Activated CD4-positive, alpha-beta T cell treated with anti-CD3 and anti-CD28 coated beads, Interleukin-2, amount 10 ng/mL, durations not matched to agents 24 days and 14 days (primary cell): ENCODE results near the gene PIP5K1B. TPM values are rescaled to one million over a fixed set of nuclear protein-coding genes. Genes with fewer than 3 reads are reported as not detected.

ENCODE experiments used
- DNase-seq: peaks from one replicate; pipeline ENCODE4 v3.0.0; 2022
- H3K27ac Mint-ChIP-seq: one replicate; pipeline ENCODE4 v1.8.0; 2022; ENCODE audit warnings: mild to moderate bottlenecking, mixed read lengths
- H3K27me3 Mint-ChIP-seq: one replicate; pipeline ENCODE4 v1.8.0; 2022; ENCODE audit warnings: mixed read lengths
- H3K36me3 Mint-ChIP-seq: one replicate; pipeline ENCODE4 v1.8.0; 2022; ENCODE audit warnings: low read depth, mild to moderate bottlenecking, mixed read lengths
- H3K4me1 Mint-ChIP-seq: one replicate; pipeline ENCODE4 v1.8.0; 2021; ENCODE audit warnings: mixed read lengths
- H3K4me3 Mint-ChIP-seq: one replicate; pipeline ENCODE4 v1.8.0; 2022; ENCODE audit warnings: mild to moderate bottlenecking, moderate library complexity, mixed read lengths
- H3K9me3 Mint-ChIP-seq: one replicate; pipeline ENCODE4 v1.8.0; 2021; ENCODE audit warnings: mixed read lengths
- intact Hi-C: fragments of 100-400 bp; cut with micrococcal nuclease; formaldehyde crosslinking; loops from one replicate; pipeline ENCODE4 v1.15.1; 2023
- total RNA-seq: library from RNA; stranded (reverse); gene quantifications from 2 replicates; pipeline ENCODE4 v1.2.3, GENCODE V29; 2022

Gene PIP5K1B, protein sequence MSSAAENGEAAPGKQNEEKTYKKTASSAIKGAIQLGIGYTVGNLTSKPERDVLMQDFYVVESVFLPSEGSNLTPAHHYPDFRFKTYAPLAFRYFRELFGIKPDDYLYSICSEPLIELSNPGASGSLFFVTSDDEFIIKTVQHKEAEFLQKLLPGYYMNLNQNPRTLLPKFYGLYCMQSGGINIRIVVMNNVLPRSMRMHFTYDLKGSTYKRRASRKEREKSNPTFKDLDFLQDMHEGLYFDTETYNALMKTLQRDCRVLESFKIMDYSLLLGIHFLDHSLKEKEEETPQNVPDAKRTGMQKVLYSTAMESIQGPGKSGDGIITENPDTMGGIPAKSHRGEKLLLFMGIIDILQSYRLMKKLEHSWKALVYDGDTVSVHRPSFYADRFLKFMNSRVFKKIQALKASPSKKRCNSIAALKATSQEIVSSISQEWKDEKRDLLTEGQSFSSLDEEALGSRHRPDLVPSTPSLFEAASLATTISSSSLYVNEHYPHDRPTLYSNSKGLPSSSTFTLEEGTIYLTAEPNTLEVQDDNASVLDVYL
- 56.6 and 58.8 TPM in 2 replicates for total RNA-seq

DNA sequence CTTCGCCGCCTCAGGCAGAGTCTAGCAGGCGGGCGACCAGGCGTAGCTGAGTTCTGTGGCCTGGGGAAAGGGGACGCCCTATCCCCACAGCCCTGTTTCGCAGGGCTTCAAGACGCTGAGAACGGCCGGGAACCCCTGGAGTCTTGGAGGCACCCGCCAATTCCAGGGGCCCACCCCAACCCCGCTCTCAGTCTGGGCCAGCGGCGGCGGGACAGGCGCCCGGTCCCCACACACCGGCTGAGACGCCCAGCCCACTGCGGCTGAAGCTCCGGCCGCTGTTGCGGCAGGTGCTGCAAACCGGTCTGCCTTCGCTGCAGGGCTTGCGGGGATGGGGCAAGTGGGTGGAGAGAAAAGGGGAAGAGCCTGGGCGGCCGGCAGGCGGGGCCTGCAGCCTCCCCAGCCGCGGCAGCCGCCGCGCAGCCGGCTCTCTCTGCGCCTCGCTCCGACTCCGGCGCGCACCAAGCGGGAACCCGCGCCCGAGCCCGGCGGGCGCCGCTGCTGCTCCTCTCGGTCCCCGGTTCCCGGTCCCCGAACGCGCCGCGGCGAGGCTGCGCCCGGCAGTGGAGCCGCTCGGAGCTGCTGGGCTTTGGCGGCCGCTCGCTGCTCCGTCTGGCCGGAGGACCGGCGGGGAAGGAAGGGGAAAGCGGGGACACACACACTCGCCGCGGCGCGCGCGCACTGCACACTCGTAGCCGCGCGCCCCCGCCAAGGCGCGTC is at the start of gene PIP5K1B:
TSS of gene PIP5K1B (plus strand) at position 427 of the 717 bp plus-strand sequence. CDS start 117,375 bp downstream, outside the sequence.
- H3K27me3 Mint-ChIP-seq: peaks cover 57% of the 10 kb centered on the region
- no peaks in the 10 kb centered on the region for H3K9me3 Mint-ChIP-seq
- peak; percentile 89 for DNase-seq
- peak within 1 kb of the TSS; percentile 93 for H3K27ac Mint-ChIP-seq
- intact Hi-C loops: loop anchor here (1.0 to 5.0 kb wide), 5 partner anchors 22 to 137 kb away; no protein-coding TSS in a partner anchor
- peaks cover 22% of the 10 kb centered on the region for H3K36me3 Mint-ChIP-seq
- peak within 1 kb of the TSS; percentile 94 for H3K4me3 Mint-ChIP-seq
- H3K4me1 Mint-ChIP-seq: peaks cover 31% of the 10 kb centered on the region

DNA sequence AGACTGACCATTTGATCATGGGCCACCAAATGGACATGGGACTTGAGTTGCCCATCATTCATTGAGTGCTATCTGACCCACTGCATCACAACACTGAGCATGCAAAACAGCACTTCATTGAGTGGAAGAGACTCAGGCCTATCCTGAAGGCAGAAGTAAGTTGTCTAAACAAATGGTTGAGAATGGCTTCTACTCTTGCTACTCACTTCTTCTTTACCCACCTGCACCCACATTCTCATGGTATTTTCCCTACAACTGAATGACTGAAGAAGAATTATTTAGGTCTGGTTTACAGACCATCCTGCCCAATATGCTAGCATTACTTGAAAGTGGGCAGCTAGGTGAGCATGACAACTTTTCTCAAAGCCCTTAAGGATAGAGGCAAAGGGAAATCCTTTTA is 41.0 kb upstream of the PIP5K1B start:
- intact Hi-C loops: no loop called here
- Mint-ChIP-seq H3K27me3 (peaks cover 1% of the 10 kb centered on the region), H3K9me3 (peaks cover 15% of the 10 kb centered on the region), H3K4me3 (no peak overlapping the region), H3K36me3 (no peaks in the 10 kb centered on the region), H3K27ac (no peak overlapping the region), H3K4me1 (peaks cover 5% of the 10 kb centered on the region)
- no peak for DNase-seq

DNA sequence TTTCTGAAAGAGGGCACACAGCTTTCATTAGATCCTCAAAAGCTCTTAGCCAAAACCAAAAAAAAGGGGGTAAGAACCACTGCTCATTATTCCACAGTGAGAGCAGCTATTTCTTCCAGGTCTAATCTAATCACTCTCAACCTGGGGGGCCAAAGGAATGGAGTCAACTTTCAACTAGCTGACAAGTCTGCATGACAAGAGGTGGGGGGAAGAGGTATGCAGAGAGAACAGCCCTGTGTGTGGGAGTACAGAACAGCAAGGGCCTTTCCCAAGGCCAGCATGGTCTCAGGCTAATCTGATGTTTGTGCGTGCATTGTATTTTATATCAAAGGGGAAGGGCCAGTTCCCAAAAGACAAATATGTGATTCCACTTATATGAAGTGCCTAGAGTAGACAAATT is 36.9 kb upstream of the PIP5K1B start:
- no peak for DNase-seq
- Mint-ChIP-seq H3K27me3 (peaks cover 1% of the 10 kb centered on the region), H3K27ac (peak overlapping the region; percentile 70), H3K36me3 (no peaks in the 10 kb centered on the region), H3K4me1 (peaks cover 17% of the 10 kb centered on the region), H3K4me3 (no peak overlapping the region), H3K9me3 (no peaks in the 10 kb centered on the region)
- intact Hi-C loops: no loop called here

DNA sequence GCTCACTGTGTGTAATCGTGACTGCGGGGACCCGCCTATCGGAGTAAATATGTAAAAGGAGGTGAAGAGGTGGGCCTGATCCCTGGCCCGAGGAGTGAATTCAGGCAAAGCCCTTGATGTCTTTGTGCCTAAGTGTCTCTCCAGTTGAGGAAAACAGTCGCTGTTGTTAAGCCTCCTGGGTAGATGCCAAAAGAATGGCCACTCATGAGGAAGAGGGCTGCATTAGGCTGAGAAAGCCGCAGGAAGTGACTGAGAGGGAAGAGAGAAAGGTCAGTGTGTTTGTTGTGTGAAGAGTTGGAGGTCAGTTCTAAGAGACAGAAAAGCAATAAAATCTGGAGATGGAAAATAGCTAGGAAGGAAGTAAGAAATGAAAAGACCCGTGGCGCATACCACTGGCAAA is 35.8 kb upstream of the PIP5K1B start:
- H3K4me1 Mint-ChIP-seq: peaks cover 17% of the 10 kb centered on the region
- peaks cover 1% of the 10 kb centered on the region for H3K27me3 Mint-ChIP-seq
- H3K4me3 Mint-ChIP-seq: no peak overlapping the region
- DNase-seq: no peak
- H3K27ac Mint-ChIP-seq: no peak overlapping the region
- no peaks in the 10 kb centered on the region for H3K9me3 Mint-ChIP-seq
- intact Hi-C loops: no loop called here
- no peaks in the 10 kb centered on the region for H3K36me3 Mint-ChIP-seq

DNA sequence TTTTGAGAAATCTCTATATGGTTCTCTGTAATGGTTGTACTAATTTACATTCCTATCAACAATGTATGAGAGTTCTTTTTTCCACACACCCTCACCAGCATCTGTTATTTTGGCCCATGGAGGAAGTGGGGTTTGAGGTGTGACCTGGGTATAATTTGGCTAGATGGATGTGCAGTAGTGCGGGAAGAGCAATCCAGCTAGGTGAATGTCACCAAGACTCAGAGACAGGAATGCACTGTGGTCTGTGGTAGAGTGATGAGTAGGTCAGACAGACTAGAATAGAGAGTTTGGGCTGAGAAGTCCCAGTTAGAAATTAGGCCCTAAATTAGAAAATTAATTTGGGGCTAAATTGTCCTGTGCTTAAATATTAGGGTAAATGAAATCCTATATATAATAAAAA is 32.8 kb upstream of the PIP5K1B start:
- DNase-seq: no peak
- Mint-ChIP-seq H3K4me3 (no peak overlapping the region), H3K4me1 (peaks cover 17% of the 10 kb centered on the region), H3K9me3 (no peaks in the 10 kb centered on the region), H3K36me3 (no peaks in the 10 kb centered on the region), H3K27ac (peak overlapping the region; percentile 63), H3K27me3 (peaks cover 9% of the 10 kb centered on the region)
- intact Hi-C loops: loop anchor here (1.0 kb wide), 1 partner anchor 19 kb away; no protein-coding TSS in a partner anchor

DNA sequence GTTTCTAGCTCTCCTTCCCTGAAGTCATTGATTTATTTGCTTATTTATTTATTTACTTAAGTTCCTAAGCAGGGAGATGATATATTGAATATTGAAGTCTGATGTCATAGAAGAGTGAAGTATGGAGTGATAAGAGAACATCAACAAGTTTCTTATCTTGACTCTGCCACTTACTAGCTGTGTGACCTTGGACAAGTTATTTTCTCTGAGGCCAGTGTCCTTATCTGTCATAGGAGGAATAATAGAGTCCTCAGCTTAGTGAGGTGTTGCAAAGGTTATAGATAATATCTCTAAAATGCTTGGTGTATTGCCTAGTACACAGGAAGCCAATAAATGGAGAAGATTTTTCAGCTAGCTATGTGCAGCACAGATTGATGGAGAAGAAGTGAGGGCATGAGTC is 32.4 kb upstream of the PIP5K1B start:
- peaks cover 11% of the 10 kb centered on the region for H3K27me3 Mint-ChIP-seq
- peak overlapping the region; percentile 8 for H3K27ac Mint-ChIP-seq
- H3K4me3 Mint-ChIP-seq: no peak overlapping the region
- H3K36me3 Mint-ChIP-seq: no peaks in the 10 kb centered on the region
- H3K9me3 Mint-ChIP-seq: no peaks in the 10 kb centered on the region
- H3K4me1 Mint-ChIP-seq: peaks cover 17% of the 10 kb centered on the region
- intact Hi-C loops: loop anchor here (1.0 kb wide), 1 partner anchor 19 kb away; no protein-coding TSS in a partner anchor
- no peak for DNase-seq

DNA sequence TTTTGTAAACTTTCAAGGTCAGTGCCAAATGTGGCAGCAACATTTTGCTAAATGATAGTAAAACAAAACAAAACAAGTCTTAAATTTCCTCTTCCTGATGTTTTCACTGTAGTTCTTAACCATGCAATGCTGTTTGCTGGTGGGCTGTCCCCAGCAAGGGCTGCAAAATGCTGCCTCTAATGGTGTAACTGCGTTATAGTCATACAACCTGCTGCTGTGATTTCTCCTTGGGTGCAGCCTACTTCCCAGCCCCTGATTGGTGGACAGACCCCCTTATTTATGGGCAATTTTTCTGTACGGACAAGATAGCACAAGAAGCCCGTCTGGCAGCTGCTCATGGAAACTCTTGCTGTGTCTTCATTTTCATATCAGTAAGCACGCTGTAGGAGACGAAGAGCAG is 26.6 kb upstream of the PIP5K1B start:
- DNase-seq: peak; percentile 51
- intact Hi-C loops: no loop called here
- Mint-ChIP-seq H3K4me3 (no peak overlapping the region), H3K36me3 (no peaks in the 10 kb centered on the region), H3K9me3 (no peaks in the 10 kb centered on the region), H3K27me3 (peaks cover 11% of the 10 kb centered on the region), H3K27ac (no peak overlapping the region), H3K4me1 (peaks cover 9% of the 10 kb centered on the region)

DNA sequence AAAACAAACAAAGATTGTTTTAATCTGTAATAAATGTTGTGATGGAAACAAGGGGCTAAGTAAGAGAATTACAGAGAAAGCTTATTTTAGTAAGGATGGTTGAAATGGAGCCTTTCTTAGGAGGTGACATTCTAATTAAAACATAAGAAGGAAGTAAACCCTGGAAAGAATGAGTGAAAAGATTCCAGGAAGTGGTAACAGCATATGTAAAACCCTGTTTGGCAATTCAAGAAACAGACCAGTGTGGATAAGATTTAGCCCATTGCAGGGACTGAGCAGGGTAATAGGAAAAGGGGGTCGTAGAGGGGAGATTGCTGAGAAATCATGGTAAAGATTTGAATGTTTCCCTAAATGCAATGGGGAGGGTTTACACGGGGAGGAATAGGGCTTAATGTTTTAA is 21.6 kb upstream of the PIP5K1B start:
- Mint-ChIP-seq H3K27me3 (peaks cover 1% of the 10 kb centered on the region), H3K4me3 (peak overlapping the region; percentile 30), H3K36me3 (no peaks in the 10 kb centered on the region), H3K27ac (no peak overlapping the region), H3K4me1 (peaks cover 22% of the 10 kb centered on the region), H3K9me3 (no peaks in the 10 kb centered on the region)
- DNase-seq: no peak
- intact Hi-C loops: loop anchor here (1.0 to 2.0 kb wide), 4 partner anchors 8 to 99 kb away; partner anchors contain the start of gene PIP5K1B

DNA sequence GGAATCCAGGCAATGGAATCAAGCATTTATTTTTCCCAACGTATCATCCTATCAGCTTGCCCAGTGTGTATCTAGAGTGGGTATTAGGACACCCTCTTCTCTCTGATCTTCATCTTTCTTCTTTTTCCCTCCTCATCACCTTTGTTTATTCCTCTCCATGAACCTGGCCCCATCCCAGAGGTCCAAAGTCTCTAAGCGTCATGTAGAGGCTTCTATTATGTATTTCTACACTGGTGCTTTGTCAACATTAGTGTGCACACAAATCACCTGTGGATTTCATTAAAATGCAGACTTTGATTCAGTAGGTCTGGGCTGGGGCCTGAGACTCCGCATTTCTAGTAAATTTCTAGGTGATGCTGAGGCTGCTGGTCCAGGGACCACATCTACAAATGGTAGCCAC is 19.8 kb upstream of the PIP5K1B start:
- peak overlapping the region; percentile 58 for H3K27ac Mint-ChIP-seq
- no peak overlapping the region for H3K4me3 Mint-ChIP-seq
- peaks cover 20% of the 10 kb centered on the region for H3K4me1 Mint-ChIP-seq
- H3K9me3 Mint-ChIP-seq: no peaks in the 10 kb centered on the region
- H3K36me3 Mint-ChIP-seq: no peaks in the 10 kb centered on the region
- peaks cover 7% of the 10 kb centered on the region for H3K27me3 Mint-ChIP-seq
- intact Hi-C loops: no loop called here
- no peak for DNase-seq

DNA sequence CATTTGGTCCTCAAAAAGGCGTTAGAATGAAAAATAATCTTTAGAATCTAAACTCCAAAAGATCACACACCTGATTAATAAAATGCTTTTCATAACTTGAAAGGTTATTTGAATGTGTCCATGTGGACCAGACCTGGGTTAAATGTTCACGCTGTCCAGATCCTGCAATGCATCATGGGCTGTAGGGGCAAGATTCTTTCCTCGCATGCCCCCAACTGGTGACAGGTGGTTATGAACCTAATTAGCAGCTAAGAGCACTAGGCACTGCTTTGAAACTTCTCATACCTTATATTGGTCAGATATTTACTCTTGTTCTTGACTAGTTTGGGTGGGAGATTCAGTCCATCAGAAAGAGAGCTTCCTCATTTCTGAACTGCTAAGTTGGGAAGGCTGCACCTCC is 19.3 kb upstream of the PIP5K1B start:
- peak; percentile 72 for DNase-seq
- intact Hi-C loops: no loop called here
- H3K36me3 Mint-ChIP-seq: no peaks in the 10 kb centered on the region
- H3K9me3 Mint-ChIP-seq: no peaks in the 10 kb centered on the region
- no peak overlapping the region for H3K27ac Mint-ChIP-seq
- H3K27me3 Mint-ChIP-seq: peaks cover 7% of the 10 kb centered on the region
- peaks cover 20% of the 10 kb centered on the region for H3K4me1 Mint-ChIP-seq
- H3K4me3 Mint-ChIP-seq: no peak overlapping the region

DNA sequence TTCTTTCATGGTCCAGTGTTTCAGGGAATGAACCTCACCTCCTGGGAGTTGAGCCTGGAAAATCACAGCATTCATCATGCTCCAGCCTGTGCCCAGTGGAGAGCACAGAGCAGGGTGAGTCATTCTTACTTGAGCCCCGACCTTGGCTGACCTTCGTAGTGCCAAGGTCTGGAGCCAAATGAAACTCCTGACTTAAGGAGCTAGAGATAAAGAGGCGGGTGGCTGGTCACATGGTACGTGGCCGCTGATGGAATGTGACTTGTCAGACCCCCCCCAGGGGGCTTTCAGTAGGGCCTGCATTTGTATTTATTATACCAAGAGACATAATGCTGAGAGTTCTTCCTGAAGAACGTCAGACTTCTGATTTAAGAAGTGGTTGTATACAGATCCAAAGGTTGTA is 15.0 kb upstream of the PIP5K1B start:
- H3K4me1 Mint-ChIP-seq: peaks cover 7% of the 10 kb centered on the region
- no peaks in the 10 kb centered on the region for H3K9me3 Mint-ChIP-seq
- no peaks in the 10 kb centered on the region for H3K36me3 Mint-ChIP-seq
- H3K27me3 Mint-ChIP-seq: peaks cover 21% of the 10 kb centered on the region
- H3K27ac Mint-ChIP-seq: no peak overlapping the region
- no peak overlapping the region for H3K4me3 Mint-ChIP-seq
- no peak for DNase-seq
- intact Hi-C loops: no loop called here

DNA sequence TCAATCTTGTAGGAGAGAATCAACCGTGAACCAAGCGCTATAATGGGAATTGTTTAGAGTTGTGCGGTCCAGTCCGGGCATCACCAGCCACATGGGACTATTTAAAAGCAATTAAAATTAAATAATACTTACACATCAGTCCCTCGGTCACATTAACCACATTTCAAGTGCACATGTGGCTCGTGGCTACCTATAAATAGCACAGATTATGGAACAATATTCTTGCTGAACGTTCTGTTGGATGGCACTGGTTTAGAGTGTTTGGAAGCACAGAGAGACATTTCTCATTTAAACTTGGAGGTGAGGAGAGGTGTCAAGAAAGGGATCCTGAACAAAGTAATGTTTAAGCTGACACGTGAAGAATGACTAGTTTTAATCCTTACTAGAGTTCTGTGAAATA is 12.5 kb upstream of the PIP5K1B start:
- Mint-ChIP-seq H3K4me3 (no peak overlapping the region), H3K4me1 (peaks cover 5% of the 10 kb centered on the region), H3K27ac (no peak overlapping the region), H3K9me3 (peaks cover 8% of the 10 kb centered on the region), H3K36me3 (no peaks in the 10 kb centered on the region), H3K27me3 (peaks cover 35% of the 10 kb centered on the region)
- intact Hi-C loops: no loop called here
- DNase-seq: no peak

DNA sequence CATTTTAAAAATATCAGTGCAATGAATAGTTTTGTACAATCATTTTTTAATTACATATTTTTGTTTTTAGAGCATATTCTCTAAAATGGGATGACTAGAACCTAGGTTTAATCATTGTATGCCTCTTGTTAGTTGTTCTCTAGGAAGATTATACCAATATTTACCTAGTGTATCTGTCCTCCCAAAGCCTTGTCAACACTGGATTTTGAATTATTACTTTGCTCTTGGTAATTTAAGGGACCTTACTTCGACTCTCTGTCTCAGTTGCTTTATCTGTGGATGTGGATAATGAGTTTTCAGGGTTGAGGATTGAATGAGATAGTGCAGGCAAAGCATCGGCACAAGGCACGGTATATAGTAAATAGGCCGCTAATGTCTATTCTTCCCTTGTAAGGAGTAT is 10.9 kb upstream of the PIP5K1B start:
- peaks cover 39% of the 10 kb centered on the region for H3K27me3 Mint-ChIP-seq
- H3K9me3 Mint-ChIP-seq: peaks cover 8% of the 10 kb centered on the region
- no peak overlapping the region for H3K4me3 Mint-ChIP-seq
- no peak for DNase-seq
- peaks cover 5% of the 10 kb centered on the region for H3K4me1 Mint-ChIP-seq
- intact Hi-C loops: no loop called here
- no peaks in the 10 kb centered on the region for H3K36me3 Mint-ChIP-seq
- H3K27ac Mint-ChIP-seq: no peak overlapping the region

DNA sequence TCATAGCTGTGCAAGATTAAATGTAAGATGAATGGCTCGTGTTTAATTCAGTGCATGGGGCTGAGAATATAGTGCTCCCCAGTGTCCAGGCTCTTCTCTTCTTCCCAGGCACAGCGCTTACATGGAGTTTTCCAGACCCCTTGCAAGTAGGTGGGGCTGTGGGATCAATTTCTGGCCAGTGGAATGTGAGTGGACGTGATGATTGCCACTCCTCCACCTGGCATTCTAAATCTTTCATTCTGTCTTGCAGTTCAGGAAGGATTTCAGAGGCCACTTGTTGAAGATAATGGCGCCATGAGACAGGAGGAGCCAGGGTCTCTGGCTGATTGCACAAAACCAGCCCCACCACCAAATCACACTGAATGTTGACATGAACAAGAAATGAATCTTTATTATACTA is 7.2 kb upstream of the PIP5K1B start:
- H3K9me3 Mint-ChIP-seq: peaks cover 8% of the 10 kb centered on the region
- intact Hi-C loops: no loop called here

More for the DNA sequence above, 7.2 kb upstream of the PIP5K1B start:
- Mint-ChIP-seq H3K4me1 (no peaks in the 10 kb centered on the region), H3K4me3 (no peak overlapping the region), H3K27ac (no peak overlapping the region), H3K27me3 (peaks cover 58% of the 10 kb centered on the region), H3K36me3 (no peaks in the 10 kb centered on the region)
- no peak for DNase-seq
